Astrocyte of the spinal cord (primary cell): ENCODE results near the gene GAS6.

Experiments
- DNase-seq: peaks from one replicate; pipeline ENCODE4 v3.0.0; 2011; ENCODE audit warnings: low read depth, low spot score
- H3K4me3 ChIP-seq: 2 replicates; pipeline ENCODE4 v1.5.1; 2011; ENCODE audit warnings: low read depth, mild to moderate bottlenecking, low read length, moderate library complexity
- CTCF ChIP-seq: IDR thresholded peaks from 2 replicates; pipeline ENCODE4 v1.5.1; 2012; ENCODE audit warnings: low read depth, mild to moderate bottlenecking, low read length, inconsistent platforms
- in situ Hi-C: cut with HindIII; loops from 2 replicates; pipeline ENCODE4 v1.10.0; 2017; ENCODE audit warnings: low sequenced_read_pairs

The GAS6 gene

GRCh38 chr13:113889467-113889866, 25.6 kb upstream of the GAS6 start:
- no peak for TF ChIP-seq CTCF
- in situ Hi-C loops = no loop called here
- no peak overlapping the region for H3K4me3 ChIP-seq
- no peak for DNase-seq

- no peak overlapping the region for H3K4me3 ChIP-seq
- DNase-seq = no peak
- in situ Hi-C loops = no loop called here
- no peak for TF ChIP-seq CTCF
Measured at GRCh38 chr13:113888701-113889330, 24.9 kb upstream of the GAS6 start.

DNA sequence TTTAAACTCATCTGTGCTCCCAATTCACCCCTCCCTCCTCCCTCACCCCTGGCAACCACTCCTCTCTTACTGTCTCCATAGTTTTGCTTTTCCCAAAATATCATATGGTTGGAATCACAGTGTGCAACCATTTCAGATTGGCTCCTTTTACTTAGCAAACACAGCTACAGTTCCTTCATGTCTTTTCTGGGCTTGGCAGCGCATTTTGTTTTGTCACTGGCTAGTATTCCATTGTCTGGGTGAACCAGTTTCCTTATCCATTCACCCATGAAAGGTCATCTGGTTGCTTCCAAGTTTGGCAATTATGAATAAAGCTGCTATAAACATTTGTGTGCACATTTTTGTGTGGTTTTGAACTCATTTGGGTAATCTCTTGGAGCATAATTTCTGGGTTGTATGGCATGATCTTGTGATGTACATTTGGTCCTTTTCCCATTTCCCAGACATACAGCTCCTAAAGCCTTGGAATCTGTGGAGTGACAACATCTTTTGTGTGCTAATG, 23.9 kb upstream of the GAS6 start:
- TF ChIP-seq CTCF = no peak
- no peak overlapping the region for H3K4me3 ChIP-seq

DNA sequence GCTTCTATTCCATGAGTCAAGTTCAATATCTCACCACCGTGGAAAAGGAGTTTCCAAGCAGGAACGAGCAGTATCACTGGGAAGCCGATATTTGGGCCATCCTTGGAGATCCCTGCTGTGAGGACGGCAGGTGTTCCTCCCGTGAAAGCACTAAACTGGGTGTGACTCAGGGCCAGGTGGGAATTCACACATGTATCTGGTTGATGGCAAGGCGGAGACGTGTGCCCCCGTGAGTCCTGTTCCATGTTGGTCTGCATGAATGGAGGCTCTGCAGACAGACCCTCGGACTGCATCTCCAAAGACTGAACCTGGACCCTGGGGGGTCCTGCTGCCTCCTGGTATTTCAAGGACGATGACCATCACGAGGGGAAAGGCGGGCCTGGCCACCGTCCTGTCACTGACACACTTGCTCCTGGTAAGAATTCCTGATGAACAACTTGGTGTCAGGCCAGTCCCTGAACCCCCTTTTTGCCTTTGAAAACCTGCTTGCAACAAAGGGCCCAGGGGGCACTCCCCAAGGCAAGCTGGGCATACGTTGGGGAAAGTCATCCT, 22.8 kb upstream of the GAS6 start:
- in situ Hi-C loops = no loop called here
- DNase-seq = no peak
- TF ChIP-seq CTCF = no peak
- H3K4me3 ChIP-seq = no peak overlapping the region

More for the DNA sequence above, 23.9 kb upstream of the GAS6 start:
- in situ Hi-C loops = no loop called here
- DNase-seq = peak; percentile 23

GRCh38 chr13:113884821-113885220, 20.9 kb upstream of the GAS6 start:
- no peak for TF ChIP-seq CTCF
- in situ Hi-C loops = no loop called here
- DNase-seq = no peak
- no peak overlapping the region for H3K4me3 ChIP-seq

DNA sequence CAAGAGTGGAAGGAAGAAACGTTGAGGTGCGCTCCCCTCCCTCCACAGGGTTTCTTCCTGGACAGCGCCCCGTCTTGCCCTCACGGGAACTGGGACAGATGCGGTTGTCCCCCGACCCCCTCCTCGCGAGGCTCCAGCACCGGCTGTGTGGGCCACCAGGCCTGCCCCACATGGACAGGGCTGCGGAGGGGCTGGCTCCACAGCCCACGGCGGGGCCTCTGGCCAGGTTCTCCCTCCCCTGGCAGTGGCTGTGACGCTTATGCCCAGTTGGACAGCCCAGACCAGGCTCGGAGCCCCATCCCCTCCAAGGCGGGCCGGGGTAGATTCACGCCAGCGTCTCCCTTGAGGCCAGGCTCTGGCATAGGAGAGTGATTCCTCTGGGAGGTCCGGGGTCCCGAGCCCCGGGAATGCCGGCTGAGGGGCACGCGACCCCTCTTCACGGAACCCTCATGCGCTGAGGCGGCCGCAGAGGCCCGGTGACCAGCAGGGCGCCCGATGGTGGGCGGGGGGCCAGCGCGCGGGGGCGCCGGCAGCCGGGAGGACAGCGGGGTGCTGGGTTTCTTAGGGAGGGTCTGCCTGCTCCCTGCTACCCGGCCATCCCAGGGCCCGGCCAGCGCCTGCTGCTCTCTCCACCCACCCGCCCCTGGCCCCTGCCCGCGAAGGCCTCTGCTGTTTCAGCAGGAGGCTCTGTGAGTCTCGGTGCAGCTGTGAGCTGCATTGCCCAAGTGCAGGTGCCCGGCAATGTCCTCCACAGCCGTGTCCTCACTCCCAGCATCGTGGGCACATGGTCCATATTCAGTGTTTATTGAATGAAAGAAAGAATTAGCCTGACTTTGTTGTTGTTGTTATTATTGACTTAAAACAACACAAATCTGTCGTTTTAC, 20.3 kb upstream of the GAS6 start:
- DNase-seq = no peak
- TF ChIP-seq CTCF = no peak
- H3K4me3 ChIP-seq = no peak overlapping the region

More for the DNA sequence above, 20.3 kb upstream of the GAS6 start:
- in situ Hi-C loops = no loop called here
